Hematopoietic multipotent progenitor cell treated with erythropoietin and hydrocortisone succinate and interleukin-3 and kit ligand, for 8 days (in vitro differentiated cells): ENCODE measurements around the gene USP1.

ENCODE experiments used
- DNase-seq: peaks from one replicate; pipeline ENCODE4 v3.0.0-alpha.2; 2015

Gene USP1, protein sequence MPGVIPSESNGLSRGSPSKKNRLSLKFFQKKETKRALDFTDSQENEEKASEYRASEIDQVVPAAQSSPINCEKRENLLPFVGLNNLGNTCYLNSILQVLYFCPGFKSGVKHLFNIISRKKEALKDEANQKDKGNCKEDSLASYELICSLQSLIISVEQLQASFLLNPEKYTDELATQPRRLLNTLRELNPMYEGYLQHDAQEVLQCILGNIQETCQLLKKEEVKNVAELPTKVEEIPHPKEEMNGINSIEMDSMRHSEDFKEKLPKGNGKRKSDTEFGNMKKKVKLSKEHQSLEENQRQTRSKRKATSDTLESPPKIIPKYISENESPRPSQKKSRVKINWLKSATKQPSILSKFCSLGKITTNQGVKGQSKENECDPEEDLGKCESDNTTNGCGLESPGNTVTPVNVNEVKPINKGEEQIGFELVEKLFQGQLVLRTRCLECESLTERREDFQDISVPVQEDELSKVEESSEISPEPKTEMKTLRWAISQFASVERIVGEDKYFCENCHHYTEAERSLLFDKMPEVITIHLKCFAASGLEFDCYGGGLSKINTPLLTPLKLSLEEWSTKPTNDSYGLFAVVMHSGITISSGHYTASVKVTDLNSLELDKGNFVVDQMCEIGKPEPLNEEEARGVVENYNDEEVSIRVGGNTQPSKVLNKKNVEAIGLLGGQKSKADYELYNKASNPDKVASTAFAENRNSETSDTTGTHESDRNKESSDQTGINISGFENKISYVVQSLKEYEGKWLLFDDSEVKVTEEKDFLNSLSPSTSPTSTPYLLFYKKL

DNA sequence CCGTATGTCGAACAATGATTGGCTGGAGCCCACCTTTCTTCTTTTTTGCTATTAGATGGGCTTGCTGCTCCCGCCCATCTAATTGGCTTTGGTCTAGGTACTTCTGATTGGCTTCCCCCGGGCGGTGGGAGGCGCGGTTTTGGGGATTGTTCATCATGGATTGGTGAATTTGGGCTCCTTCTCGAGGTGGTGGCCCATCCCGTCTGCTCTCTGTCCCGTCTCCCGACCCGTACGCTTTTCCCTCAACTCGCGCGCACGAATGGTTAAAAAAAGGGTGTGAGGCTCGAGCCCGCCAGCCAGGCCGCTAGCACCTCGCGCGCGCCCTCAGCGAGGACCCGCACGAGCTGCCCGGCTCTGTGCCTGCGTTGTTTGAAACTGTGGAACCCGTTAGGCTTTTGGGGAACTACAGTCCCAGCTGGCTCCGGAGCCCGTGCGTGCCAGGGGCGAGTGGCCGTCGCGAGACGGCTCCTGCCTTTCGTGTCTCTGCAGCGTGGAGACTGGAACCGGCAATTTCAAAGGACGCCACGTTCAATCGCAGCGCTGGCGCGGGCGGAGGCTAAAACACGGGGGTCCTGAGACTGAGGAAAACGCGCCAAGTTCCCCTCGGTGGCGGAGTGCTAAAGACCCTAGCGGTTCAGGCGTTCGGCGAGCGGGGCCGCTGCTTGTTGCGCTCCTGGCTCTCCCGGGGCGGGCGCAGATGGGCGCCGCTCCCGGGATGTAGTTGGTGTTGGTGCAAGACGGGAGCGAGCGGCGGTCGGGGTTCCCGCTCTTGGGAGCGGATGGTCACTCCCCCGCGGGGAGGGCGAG is at the start of gene USP1:
Gene USP1, plus strand, starts transcription at position 584 of the 807 bp plus-strand sequence. CDS start 2,819 bp downstream, outside the sequence.
- peak; percentile 100 for DNase-seq

DNA sequence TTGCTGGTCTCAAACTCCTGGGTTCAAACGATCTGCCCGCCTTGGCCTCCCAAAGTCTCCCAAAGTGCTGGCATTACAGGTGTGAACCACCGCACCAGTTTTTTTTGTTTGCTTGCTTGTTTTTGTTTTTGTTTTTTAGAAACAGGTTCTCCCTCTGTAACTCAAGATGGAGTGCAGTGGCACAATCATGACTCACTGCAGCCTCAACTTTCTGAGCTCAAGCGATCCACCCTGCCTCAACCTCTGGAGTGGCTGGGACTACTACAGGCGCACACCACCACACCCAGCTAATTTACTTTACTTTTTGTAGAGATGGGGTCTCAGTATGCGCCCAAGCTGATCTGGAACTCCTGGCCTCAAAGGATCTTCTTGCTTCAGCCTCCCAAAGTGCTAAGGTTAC is 47.3 kb upstream of the USP1 start:
- DNase-seq, result no peak

DNA sequence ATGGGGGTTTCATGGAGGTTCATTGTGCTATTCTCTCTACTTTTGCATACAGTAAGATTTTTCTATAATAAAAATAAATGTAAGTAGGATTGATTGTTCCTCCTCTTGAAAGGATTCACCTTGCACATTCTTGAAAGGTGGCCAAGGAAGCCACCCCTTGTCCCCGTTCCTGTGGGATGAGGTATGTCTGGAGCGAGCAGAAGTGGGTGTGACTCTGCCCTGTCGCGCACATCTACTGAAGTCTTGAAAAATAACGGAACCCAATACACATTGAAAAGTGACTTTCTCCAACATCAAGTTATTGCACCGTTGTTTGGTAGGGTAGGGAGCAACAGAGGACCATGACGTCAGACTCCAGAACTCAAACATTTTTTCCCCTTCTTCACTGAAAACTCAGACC is 46.8 kb upstream of the USP1 start:
- DNase-seq, result no peak

GRCh38 chr1:62391369-62391971 is 45.4 kb upstream of the USP1 start:
- DNase-seq, result peak; percentile 59

GRCh38 chr1:62392951-62393350 is 43.9 kb upstream of the USP1 start:
- no peak for DNase-seq

- no peak for DNase-seq
Observed at GRCh38 chr1:62394646-62395045, 42.2 kb upstream of the USP1 start.

DNA sequence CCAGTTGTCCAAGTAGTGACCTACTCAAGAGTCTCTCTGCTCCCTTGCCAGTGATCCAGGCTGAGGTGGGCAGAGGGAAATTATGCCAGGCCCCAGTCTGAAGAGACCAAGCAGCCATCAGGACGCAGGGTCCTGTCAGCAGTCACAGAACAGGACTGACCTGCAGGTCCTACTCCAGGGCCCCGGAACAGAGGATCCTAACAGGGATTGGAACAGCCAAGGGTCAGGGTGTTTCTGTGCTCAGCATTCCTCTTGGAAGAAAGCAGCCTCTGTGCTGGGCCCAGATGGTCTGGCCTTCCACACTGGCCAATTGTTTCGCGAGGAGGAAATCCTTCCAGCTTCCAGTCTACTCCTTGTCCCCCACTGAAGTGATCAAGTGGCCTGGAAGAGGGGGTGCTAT is 41.6 kb upstream of the USP1 start:
- no peak for DNase-seq

- DNase-seq, result no peak
Observed at GRCh38 chr1:62396871-62397270, 40.0 kb upstream of the USP1 start.

GRCh38 chr1:62397301-62397700 is 39.5 kb upstream of the USP1 start:
- no peak for DNase-seq

DNA sequence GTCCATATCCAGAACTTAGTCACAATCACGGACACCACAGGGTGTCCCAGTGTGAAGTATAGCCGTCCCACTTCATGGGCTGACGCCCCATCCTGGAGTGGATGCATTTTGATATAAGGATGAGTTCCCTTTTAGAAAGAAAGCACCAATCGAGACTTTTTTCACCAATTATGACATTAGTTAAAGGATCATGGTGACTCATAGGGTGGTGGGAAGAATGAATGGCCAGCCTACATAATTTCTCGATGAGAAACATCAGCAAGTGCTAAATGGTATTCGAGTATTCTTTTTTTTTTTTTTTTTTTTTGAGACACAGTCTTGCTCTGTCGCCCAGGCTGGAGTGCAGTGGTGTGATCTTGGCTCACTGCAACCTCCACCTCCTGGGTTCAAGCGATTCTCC is 38.5 kb upstream of the USP1 start:
- no peak for DNase-seq

- no peak for DNase-seq
Observed at GRCh38 chr1:62401034-62401760, 35.7 kb upstream of the USP1 start.

DNA sequence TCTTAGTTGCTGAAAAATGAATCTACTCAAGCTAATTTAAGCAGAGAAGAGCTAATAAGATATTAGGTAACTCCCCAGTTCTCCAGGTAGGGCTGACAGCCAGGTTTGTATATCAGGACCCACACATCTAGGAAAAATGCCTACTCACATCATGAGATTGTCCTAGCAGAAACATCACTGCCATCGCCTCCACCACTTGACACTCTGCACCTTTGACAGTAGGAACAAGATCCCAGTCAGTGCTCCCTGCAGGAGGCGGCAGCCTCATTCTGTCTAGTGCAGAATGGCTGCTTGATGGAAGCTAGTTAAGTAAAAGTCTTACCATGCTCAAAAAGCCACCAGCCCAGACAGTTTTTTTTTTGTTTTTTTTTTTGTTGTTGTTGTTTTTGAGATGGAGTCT is 31.6 kb upstream of the USP1 start:
- DNase-seq, result no peak

- no peak for DNase-seq
Observed at GRCh38 chr1:62406576-62406975, 30.3 kb upstream of the USP1 start.

DNA sequence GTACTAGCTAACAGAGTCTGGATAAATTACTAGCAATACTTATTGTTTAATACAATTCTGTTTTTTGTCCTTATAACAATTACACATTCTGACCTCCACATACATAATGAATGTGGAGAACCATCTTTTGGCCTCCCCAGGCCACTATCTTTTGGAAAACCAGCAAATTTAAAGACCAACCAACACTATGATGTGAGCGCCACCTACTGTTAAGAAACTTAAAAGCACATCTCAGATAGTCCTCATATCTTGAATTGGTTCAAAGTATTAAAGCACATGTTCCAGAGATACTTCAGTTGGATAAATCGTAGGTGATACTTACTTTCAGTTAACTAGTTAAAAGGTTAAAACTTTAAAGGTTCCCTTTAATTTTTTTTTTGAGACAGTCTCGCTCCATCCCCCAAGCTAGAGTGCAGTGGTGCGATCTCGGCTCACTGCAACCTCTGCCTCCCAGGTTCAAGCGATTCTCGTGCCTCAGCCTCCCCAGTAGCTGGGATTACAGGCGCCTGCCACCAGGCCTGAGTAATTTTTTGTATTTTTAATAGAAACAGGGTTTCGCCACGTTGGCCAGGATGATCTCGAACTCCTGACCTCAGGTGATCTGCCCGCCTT is 29.3 kb upstream of the USP1 start:
- peak; percentile 72 for DNase-seq

DNA sequence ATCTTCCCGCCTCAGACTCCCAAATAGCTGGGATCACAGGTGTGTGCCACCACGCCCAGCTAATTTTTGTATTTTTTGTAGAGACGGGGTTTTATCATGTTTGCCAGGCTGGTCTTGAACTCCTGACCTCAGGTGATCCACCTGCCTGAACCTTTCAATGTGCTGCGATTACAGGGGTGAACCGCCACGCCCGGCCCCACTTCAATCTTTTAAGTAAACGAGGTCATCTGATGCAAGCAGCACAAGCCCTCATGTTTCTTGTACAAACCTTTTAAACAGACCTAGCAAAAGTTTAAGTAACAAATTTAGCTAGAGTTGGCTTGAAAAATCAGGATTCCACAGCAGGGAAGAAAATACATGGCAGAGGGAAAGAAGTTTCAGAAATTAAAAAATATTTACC is 21.2 kb upstream of the USP1 start:
- no peak for DNase-seq

- no peak for DNase-seq
Observed at GRCh38 chr1:62417351-62417999, 19.4 kb upstream of the USP1 start.

DNA sequence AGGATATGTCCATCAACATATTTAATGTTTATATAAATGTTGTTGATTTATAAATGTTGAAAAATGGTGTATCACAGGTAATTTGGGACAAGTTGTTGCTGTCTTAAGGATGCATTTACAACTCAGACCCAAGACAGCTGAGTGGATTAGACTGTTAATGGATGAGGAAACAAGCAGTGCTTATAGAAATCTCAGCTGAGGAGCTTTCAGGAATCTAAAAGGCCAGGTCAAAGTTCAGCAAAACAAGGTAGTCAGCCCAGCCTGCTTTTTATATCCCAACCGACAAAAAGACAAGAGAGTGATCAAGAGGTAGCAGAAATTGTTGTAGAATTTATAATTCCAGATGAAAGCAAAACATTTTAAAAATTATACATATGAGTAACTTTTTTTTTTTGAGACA is 16.6 kb upstream of the USP1 start:
- DNase-seq, result no peak

DNA sequence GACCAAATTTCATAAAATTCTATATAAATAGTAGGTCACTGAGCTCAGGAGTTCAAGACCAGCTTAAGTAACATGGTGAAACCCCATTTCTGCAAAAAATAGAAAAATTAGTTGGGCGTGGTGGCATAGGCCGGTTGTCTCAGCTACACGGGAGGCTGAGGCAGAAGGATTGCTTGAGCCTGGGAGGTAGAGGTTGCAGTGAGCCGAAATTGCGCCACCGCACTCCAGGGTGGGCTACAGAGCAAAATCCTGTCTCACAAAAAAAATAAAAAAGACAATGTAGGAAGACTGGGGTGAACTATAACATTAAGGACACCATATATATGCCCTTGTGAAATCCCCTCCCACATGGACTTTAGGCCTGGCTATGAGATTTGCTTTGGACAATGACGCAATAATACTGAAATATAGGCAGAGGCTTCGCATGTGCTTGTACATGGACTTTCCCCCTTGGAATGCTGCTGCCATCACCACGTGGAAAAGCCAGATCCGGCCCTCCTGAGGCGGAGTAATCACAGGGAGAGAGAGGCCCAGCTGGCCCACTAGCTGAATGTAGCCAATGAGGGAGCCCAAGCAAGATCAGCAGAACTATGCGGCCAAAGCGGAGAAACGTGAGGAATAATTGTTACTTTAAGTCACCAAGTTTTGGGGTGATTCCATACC is 13.1 kb upstream of the USP1 start:
- DNase-seq, result no peak

GRCh38 chr1:62424411-62424810 is 12.4 kb upstream of the USP1 start:
- peak; percentile 61 for DNase-seq

DNA sequence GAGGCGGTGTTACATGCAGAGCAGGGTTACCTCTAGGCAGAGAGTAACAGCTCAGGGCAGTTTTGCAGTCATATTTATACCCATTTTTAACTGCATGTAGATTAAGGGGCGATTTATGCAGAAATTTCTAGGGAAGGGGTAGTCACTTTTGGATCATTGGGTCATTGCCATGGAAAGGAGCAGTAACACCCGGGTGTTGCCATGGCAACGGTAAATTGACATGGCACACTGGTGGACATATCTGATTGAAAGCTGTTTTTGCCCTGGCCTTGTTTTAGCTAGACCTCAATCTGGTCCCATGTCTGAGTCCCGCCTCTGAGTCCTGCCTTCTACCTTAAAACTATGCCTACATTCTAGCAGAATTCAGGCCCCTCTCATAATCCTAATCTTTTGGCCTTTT is 11.8 kb upstream of the USP1 start:
- peak; percentile 48 for DNase-seq

- no peak for DNase-seq
Observed at GRCh38 chr1:62426237-62426636, 10.6 kb upstream of the USP1 start.
